ENCODE results near the gene SSC5D. TPM values are rescaled to one million over a fixed set of nuclear protein-coding genes. Genes with fewer than 3 reads are reported as not detected.

The SSC5D gene
- total and polyA plus RNA-seq, 10 donors: 0.61 to 30.6 (median 16.2) TPM

DNA sequence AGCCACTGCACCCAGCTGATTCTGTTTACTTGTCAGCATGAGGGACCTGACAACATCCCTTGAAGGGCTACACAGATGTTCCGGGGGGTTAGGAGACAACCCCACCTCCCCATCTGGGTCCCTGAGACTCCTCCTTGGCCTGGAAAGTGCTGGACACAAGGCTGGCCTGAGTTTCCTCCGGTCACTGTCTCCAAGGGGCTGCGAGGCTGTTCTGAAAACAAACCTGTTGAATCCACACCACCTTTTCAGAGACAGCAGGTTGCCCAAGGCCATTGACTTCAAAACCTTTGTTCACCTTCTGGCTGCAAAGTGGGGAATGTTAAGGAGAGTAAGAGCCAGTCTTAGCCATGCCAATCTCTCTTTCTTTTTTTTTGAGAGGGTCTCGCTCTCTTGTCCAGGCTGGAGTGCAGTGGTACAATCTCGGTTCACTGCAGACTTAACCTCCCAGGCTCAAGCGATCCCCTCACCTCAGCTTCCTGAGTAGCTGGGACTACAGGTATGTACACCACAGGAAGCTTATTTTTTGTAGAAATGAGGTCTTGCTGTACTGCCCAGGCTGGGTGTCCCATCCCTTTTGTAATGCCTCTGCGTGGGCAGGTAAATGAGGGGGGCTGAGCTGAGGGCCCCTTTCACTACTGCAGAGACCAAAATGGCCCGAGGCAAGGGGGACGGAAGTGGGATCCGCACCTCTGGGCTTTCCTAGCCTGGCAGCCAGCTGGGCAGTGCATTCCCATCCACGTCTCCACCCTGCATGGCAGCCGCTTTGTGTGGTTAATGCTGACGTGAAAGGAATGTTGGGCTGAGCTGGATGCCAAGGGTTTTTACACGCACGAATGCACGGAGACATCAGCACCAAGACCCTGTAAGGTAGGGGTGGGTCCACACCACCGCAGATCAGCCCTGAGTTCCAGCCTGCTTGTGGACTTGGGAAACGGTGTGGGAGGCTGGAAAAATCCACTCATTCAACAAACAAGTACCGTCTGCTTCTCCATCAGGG, 13.7 kb upstream of the SSC5D start:
- Histone ChIP-seq H3K4me3 (no peak overlapping the region), H3K4me1 (peaks cover 3 to 47% (median 25%) of the 10 kb centered on the region in 6 donors), H3K27ac (peak overlapping the region in 5 of 8 donors; percentile 36 to 64 (median 56)), H3K36me3 (no peaks in the 10 kb centered on the region), H3K27me3 (replicated peaks in 1 of 7) (no peaks in the 10 kb centered on the region), H3K9me3 (no peaks in the 10 kb centered on the region)
- intact Hi-C loops (cut with DNase I; ENCODE audit: low total_unique reads): no loop called here
- TF ChIP-seq, protein P1, sequence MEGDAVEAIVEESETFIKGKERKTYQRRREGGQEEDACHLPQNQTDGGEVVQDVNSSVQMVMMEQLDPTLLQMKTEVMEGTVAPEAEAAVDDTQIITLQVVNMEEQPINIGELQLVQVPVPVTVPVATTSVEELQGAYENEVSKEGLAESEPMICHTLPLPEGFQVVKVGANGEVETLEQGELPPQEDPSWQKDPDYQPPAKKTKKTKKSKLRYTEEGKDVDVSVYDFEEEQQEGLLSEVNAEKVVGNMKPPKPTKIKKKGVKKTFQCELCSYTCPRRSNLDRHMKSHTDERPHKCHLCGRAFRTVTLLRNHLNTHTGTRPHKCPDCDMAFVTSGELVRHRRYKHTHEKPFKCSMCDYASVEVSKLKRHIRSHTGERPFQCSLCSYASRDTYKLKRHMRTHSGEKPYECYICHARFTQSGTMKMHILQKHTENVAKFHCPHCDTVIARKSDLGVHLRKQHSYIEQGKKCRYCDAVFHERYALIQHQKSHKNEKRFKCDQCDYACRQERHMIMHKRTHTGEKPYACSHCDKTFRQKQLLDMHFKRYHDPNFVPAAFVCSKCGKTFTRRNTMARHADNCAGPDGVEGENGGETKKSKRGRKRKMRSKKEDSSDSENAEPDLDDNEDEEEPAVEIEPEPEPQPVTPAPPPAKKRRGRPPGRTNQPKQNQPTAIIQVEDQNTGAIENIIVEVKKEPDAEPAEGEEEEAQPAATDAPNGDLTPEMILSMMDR (IDR thresholded peaks at IDR 0.05 in 8 of 11, conservative IDR thresholded peaks at IDR 0.05 in 3 of 11): no peak
- TF ChIP-seq POLR2A (IDR thresholded peaks at IDR 0.05) (no peak), POLR2AphosphoS5 (IDR thresholded peaks at IDR 0.05) (no peak)
- no peak for DNase-seq
- WGBS, 5 donors: 91 to 93% (median 92%) methylated on average over 18 to 19 of the region's 19 CpGs

DNA sequence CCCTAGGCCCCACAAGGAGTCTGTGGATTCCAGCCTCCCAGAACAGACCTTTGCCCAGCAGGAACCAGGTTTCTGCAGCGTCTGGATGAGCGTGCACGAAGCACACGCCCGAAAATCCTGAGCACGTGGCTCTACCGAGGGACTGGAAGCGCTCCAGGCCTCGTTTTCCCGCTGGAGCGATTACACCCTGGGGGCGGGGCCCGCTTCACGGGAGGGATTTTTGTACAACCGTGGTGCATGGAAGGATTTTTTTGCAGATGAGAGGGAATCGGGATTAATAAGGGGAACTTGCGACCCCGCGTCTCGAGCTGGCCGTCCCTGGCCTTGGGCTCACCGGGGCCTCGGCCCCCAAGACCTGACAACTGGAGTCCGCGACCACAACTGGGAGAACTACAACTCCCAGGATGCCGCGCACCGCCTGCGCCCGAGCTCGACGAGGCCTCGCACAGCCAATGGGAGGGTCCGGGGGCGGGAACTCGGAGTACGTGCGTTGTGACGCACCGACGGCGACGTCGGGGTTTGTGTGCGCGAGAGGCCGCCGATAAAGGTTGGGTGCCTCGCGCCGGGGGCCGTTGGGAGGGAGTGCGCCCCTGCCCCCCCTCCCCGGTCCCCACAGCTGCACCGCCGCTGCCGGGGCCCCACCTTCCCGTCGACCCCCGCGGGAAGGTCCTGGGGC, 12.0 kb upstream of the SSC5D start, which contains the start of gene ZNF628:
ZNF628 (plus strand) TSS at position 518 of the 676 bp plus-strand sequence. CDS start 3,294 bp downstream, outside the sequence.
- Histone ChIP-seq H3K4me1 (peaks cover 3 to 50% (median 25%) of the 10 kb centered on the region in 6 donors), H3K36me3 (peaks cover 0 to 10% (median 4%) of the 10 kb centered on the region in 6 donors), H3K4me3 (peak within 1 kb of the TSS; percentile 50 to 85 (median 59)), H3K27me3 (replicated peaks in 1 of 7) (no peaks in the 10 kb centered on the region), H3K27ac (peak within 1 kb of the TSS; percentile 76 to 99 (median 97)), H3K9me3 (no peaks in the 10 kb centered on the region)
- intact Hi-C loops (cut with DNase I; ENCODE audit: low total_unique reads): no loop called here
- TF ChIP-seq POLR2A (IDR thresholded peaks at IDR 0.05): peak; percentile 33 to 77 (median 34)
- TF ChIP-seq POLR2AphosphoS5 (IDR thresholded peaks at IDR 0.05): peak; percentile 97 to 99 (median 98)
- TF ChIP-seq, protein P1 (IDR thresholded peaks at IDR 0.05 in 8 of 11, conservative IDR thresholded peaks at IDR 0.05 in 3 of 11): peak in 1 of 11 experiments; percentile 25
- peak; percentile 99 for DNase-seq
- WGBS, 5 donors: 1 to 4% (median 1%) methylated on average over 23 to 61 of the region's 61 CpGs

DNA sequence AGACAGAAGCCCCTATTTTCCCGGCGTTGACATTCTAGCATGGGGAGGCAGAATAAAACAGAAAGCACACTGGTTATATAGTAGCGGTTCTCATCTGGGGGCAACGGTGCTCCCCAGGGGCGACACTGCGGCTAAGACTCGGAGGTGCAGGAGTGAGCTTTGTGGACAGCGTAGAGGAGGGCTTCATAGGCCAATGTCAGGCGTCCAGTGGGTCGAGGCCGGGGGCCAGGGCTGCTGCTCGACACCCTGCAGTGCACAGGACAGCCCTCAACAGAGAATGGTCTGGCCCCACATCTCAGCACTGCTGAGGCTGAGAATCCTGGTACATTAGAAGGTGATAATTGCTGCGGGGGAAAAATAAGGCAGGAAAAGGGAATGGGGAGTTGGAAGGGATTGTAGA, 10.3 kb upstream of the SSC5D start:
- peak overlapping the region in 4 of 8 donors; percentile 58 to 85 (median 61) for H3K4me3 ChIP-seq
- 90 to 97% (median 91%) methylated on average over 13 of the region's 13 CpGs for WGBS, 5 donors
- H3K36me3 ChIP-seq: peaks cover 0 to 27% (median 19%) of the 10 kb centered on the region in 6 donors
- H3K9me3 ChIP-seq: no peaks in the 10 kb centered on the region
- H3K27me3 ChIP-seq (replicated peaks in 1 of 7): no peaks in the 10 kb centered on the region
- DNase-seq: no peak
- TF ChIP-seq POLR2A (IDR thresholded peaks at IDR 0.05): no peak
- TF ChIP-seq, protein P1 (IDR thresholded peaks at IDR 0.05 in 8 of 11, conservative IDR thresholded peaks at IDR 0.05 in 3 of 11): no peak
- TF ChIP-seq POLR2AphosphoS5 (IDR thresholded peaks at IDR 0.05): no peak
- H3K4me1 ChIP-seq: peaks cover 3 to 51% (median 26%) of the 10 kb centered on the region in 6 donors
- H3K27ac ChIP-seq: peak overlapping the region in 1 of 8 donors; percentile 97
- intact Hi-C loops (cut with DNase I; ENCODE audit: low total_unique reads): no loop called here

Data from spleen (tissue), 11 donors.